ENCODE data around the gene OGFRL1.

OGFRL1 gene

GRCh38 chr6:71338540-71339316, 50.1 kb downstream of the OGFRL1 start:
- Mint-ChIP-seq H3K4me1 (no peaks in the 10 kb centered on the region), H3K36me3 (no peaks in the 10 kb centered on the region), H3K27ac (no peak overlapping the region), H3K9me3 (no peaks in the 10 kb centered on the region), H3K4me3 (no peak overlapping the region), H3K27me3 (no peaks in the 10 kb centered on the region)

- no peak overlapping the region for H3K27ac Mint-ChIP-seq
- H3K27me3 Mint-ChIP-seq: no peaks in the 10 kb centered on the region
Observed at GRCh38 chr6:71342772-71343171, 54.2 kb downstream of the OGFRL1 start.

GRCh38 chr6:71345476-71346333, 57.1 kb downstream of the OGFRL1 start:
- Mint-ChIP-seq H3K4me1 (no peaks in the 10 kb centered on the region), H3K27me3 (no peaks in the 10 kb centered on the region), H3K27ac (no peak overlapping the region), H3K9me3 (no peaks in the 10 kb centered on the region), H3K36me3 (no peaks in the 10 kb centered on the region), H3K4me3 (no peak overlapping the region)

More at GRCh38 chr6:71342772-71343171, 54.2 kb downstream of the OGFRL1 start:
- no peak overlapping the region for H3K4me3 Mint-ChIP-seq
- no peaks in the 10 kb centered on the region for H3K9me3 Mint-ChIP-seq
- H3K4me1 Mint-ChIP-seq: no peaks in the 10 kb centered on the region
- H3K36me3 Mint-ChIP-seq: no peaks in the 10 kb centered on the region

DNA sequence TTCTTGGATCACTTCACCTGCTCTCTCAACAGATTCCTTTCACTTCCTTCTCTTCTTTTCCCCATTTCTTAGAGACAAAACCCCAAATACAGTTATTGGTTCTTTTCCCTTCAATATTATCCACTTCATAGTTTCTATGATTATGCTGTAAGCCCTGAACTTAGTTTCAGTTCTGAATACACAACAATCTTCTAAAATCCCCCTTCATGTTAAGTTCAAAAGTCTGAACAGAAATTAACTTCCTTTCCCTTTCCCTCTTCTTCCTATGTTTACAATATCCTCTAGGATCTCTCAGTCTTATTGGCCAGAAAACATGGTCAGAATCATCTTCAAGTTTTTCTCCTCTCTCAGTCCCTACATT, 57.7 kb downstream of the OGFRL1 start:
- no peak overlapping the region for H3K27ac Mint-ChIP-seq
- no peaks in the 10 kb centered on the region for H3K4me1 Mint-ChIP-seq
- no peaks in the 10 kb centered on the region for H3K9me3 Mint-ChIP-seq
- H3K36me3 Mint-ChIP-seq: no peaks in the 10 kb centered on the region
- H3K27me3 Mint-ChIP-seq: no peaks in the 10 kb centered on the region
- H3K4me3 Mint-ChIP-seq: no peak overlapping the region

- Mint-ChIP-seq H3K27ac (no peak overlapping the region), H3K9me3 (no peaks in the 10 kb centered on the region), H3K27me3 (no peaks in the 10 kb centered on the region), H3K36me3 (no peaks in the 10 kb centered on the region), H3K4me1 (no peaks in the 10 kb centered on the region), H3K4me3 (no peak overlapping the region)
Observed at GRCh38 chr6:71347119-71347518, 58.5 kb downstream of the OGFRL1 start.

- no peaks in the 10 kb centered on the region for H3K36me3 Mint-ChIP-seq
- H3K27me3 Mint-ChIP-seq: no peaks in the 10 kb centered on the region
- no peak overlapping the region for H3K4me3 Mint-ChIP-seq
- no peak overlapping the region for H3K27ac Mint-ChIP-seq
- H3K9me3 Mint-ChIP-seq: no peaks in the 10 kb centered on the region
- no peaks in the 10 kb centered on the region for H3K4me1 Mint-ChIP-seq
Observed at GRCh38 chr6:71349395-71349794, 60.8 kb downstream of the OGFRL1 start.

DNA sequence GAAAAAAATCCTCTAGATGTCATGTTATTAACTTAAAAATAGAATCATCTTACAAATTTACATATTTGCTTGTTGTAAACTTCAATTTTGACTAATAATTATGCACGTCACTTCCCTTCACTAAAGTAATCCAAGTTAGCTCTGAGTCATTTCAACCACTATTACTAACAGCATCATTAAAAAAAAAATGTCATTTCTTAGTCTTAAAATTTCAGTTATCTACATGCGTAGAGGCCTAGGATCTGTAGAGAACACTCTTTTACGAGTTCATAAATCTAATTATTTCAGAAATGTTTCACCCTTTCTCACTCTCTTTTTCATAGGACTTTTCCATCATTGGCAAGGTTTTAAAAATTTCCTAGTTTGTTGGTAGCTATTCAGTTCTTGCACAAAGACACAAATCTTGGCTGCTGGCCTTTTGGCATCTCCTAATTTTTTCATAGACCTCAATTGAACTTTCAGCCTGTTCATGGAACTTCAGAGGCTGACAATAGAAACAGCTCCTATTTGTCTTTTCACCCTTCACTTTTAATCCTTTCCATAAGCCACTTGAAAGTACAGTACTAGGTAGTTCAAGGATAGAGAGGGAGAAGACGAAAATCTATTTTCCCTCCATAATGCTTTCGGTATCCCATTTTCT, 61.5 kb downstream of the OGFRL1 start:
- H3K27ac Mint-ChIP-seq: no peak overlapping the region
- H3K36me3 Mint-ChIP-seq: no peaks in the 10 kb centered on the region
- no peaks in the 10 kb centered on the region for H3K9me3 Mint-ChIP-seq
- no peaks in the 10 kb centered on the region for H3K27me3 Mint-ChIP-seq
- no peaks in the 10 kb centered on the region for H3K4me1 Mint-ChIP-seq
- H3K4me3 Mint-ChIP-seq: no peak overlapping the region

DNA sequence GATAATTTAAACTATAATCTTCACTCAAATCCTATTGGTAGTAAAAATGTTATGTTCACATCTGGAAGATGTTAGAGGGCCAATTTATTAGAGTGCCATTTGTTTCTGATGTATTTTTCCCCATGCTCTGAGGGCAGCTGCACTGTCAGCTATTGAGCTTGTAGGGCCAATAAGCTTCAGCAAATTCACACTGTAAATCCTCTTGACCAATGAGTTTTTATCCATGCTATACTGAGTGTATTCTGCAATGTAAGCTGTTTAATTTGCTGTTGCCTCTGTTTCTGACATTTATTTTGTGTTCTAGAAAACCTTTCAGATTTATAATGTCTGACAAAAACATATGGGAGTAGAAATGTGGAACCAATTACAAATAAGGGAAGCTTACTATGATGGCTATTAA, 62.6 kb downstream of the OGFRL1 start:
- Mint-ChIP-seq H3K4me3 (no peak overlapping the region), H3K4me1 (no peaks in the 10 kb centered on the region), H3K36me3 (no peaks in the 10 kb centered on the region), H3K9me3 (no peaks in the 10 kb centered on the region), H3K27me3 (no peaks in the 10 kb centered on the region), H3K27ac (no peak overlapping the region)
